Hepatocyte (in vitro differentiated cells): Measurements from ENCODE around the gene MBD5.

Experiments used
- CTCF ChIP-seq: fragments of 200-600 bp; sonication (generic); IDR thresholded peaks from 2 replicates; pipeline ENCODE4 v1.5.1; 2016; ENCODE audit warnings: antibody characterized with exemption, mild to moderate bottlenecking; ENCODE audit not compliant: poor library complexity
- EZH2 ChIP-seq: fragments of 200-600 bp; sonication (generic); IDR thresholded peaks from 2 replicates; pipeline ENCODE4 v1.6.1; 2016; ENCODE audit warnings: antibody characterized with exemption, mild to moderate bottlenecking, borderline replicate concordance

- TF ChIP-seq CTCF (no peak), EZH2 (no peak)
Observed at GRCh38 chr2:148173168-148173567, 152.3 kb downstream of the MBD5 start.
